Measurements from ENCODE around the gene CMPK2. TPM values are rescaled to one million over a fixed set of nuclear protein-coding genes. Genes with fewer than 3 reads are reported as not detected.
A peak's percentile ranks its signal among the peaks of the same experiment; 100 is the strongest.

Gene CMPK2, protein sequence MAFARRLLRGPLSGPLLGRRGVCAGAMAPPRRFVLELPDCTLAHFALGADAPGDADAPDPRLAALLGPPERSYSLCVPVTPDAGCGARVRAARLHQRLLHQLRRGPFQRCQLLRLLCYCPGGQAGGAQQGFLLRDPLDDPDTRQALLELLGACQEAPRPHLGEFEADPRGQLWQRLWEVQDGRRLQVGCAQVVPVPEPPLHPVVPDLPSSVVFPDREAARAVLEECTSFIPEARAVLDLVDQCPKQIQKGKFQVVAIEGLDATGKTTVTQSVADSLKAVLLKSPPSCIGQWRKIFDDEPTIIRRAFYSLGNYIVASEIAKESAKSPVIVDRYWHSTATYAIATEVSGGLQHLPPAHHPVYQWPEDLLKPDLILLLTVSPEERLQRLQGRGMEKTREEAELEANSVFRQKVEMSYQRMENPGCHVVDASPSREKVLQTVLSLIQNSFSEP
- 10 to 100 TPM in 1 of 3 donors, 1 to 10 TPM in 2; 5.8 to 11.4 (median 8.6) TPM for total RNA-seq
- total RNA-seq (2013) = 8.1 TPM

DNA sequence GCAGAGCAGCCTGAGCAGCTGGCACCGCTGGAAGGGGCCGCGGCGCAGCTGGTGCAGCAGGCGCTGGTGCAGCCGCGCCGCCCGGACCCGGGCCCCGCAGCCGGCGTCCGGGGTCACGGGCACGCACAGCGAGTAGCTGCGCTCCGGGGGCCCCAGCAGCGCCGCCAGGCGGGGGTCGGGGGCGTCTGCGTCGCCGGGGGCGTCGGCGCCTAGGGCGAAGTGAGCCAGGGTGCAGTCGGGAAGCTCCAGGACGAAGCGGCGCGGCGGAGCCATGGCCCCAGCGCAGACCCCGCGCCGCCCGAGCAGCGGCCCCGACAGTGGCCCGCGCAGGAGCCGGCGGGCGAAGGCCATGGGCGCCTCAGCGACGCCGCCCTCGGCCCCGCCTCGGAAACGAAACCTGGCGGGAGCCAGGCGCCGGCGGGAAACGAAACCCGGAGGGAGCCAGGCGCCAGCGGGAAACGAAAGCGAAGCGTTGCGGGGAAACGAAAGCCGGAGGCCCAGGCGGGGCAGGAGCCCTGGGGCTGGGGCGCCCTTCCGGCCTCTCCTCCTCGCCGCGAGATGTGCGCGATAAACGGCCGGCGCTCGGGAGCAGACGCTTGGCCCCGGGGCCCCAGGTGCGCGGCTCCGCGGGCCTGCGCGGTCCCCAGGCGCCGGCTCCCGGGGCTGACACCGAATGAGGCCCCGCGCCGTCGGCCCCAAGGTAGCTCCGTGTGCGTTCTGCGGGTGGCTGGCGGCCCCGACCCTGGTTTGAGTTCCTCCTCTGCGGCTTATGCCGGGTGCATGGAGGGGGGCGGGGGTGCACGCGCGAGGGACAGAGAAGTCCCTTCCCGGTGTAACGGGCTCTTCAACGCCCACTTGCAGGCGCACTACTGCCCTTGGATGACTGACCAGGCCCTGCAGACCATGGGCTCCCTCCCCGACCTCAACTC lies at the start of gene CMPK2:
TSS of gene CMPK2 (minus strand) at position 562 of the 929 bp plus-strand sequence. CDS start at position 351, 211 bp downstream.
- Mint-ChIP-seq H3K27me3 (ENCODE audit: low read depth in 2 of 2) (no peaks in the 10 kb centered on the region), H3K4me1 (peaks cover 22 to 32% of the 10 kb centered on the region in 2 donors)

DNA sequence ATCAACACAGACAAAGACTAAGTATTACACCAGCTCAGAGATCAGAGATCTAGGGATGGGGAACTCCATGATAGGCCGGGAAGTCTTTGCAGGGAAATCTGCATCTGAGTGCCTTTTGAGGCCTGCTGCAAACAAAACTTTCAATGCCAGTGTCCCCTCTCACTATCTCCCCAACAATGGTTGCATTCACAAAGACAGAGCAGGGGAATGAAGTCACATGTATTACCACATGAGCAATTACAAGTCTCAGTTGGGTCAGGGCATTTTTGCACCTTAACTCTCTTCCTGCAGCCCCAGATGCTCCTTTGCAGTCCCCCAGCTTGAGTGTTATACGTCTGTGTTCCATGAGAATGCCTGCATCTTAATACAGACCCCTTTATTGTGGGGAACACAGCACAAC lies 49.7 kb upstream of the CMPK2 start:
- peaks cover 40 to 67% of the 10 kb centered on the region in 2 donors for H3K4me1 Mint-ChIP-seq

More for the DNA sequence above, at the start of gene CMPK2:
- TF ChIP-seq, protein P1, sequence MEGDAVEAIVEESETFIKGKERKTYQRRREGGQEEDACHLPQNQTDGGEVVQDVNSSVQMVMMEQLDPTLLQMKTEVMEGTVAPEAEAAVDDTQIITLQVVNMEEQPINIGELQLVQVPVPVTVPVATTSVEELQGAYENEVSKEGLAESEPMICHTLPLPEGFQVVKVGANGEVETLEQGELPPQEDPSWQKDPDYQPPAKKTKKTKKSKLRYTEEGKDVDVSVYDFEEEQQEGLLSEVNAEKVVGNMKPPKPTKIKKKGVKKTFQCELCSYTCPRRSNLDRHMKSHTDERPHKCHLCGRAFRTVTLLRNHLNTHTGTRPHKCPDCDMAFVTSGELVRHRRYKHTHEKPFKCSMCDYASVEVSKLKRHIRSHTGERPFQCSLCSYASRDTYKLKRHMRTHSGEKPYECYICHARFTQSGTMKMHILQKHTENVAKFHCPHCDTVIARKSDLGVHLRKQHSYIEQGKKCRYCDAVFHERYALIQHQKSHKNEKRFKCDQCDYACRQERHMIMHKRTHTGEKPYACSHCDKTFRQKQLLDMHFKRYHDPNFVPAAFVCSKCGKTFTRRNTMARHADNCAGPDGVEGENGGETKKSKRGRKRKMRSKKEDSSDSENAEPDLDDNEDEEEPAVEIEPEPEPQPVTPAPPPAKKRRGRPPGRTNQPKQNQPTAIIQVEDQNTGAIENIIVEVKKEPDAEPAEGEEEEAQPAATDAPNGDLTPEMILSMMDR (IDR thresholded peaks at IDR 0.05) = no peak
- peak; percentile 64 to 89 for DNase-seq
- peak within 1 kb of the TSS; percentile 58 to 88 for H3K27ac Mint-ChIP-seq
- Histone ChIP-seq H3K9me3 (ENCODE audit: control insufficient read depth, insufficient read depth, low read length) (no peaks in the 10 kb centered on the region), H3K36me3 (ENCODE audit: control insufficient read depth, insufficient read depth, low read length) (peaks cover 12% of the 10 kb centered on the region), H3K27me3 (ENCODE audit: control insufficient read depth, insufficient read depth, low read length) (no peaks in the 10 kb centered on the region), H3K4me3 (ENCODE audit: low read length) (peak within 1 kb of the TSS; percentile 62), H3K27ac (ENCODE audit: low read length) (peak within 1 kb of the TSS; percentile 24), H3K4me1 (ENCODE audit: control insufficient read depth, insufficient read depth, low read length) (peaks cover 17% of the 10 kb centered on the region)
- WGBS (ENCODE audit: insufficient coverage) = under 1% methylated on average over 115 of the region's 115 CpGs
- H3K36me3 Mint-ChIP-seq = peaks cover 2% of the 10 kb centered on the region
- ATAC-seq = peak; percentile 78 to 82 (median 80)
- intact Hi-C loops (cut with micrococcal nuclease) = loop anchor here (1.0 kb wide), 1 partner anchor 12 kb away; the partner anchor contains the start of gene RSAD2
- H3K4me3 Mint-ChIP-seq = peak within 1 kb of the TSS; percentile 94
- H3K9me3 Mint-ChIP-seq = no peaks in the 10 kb centered on the region

DNA sequence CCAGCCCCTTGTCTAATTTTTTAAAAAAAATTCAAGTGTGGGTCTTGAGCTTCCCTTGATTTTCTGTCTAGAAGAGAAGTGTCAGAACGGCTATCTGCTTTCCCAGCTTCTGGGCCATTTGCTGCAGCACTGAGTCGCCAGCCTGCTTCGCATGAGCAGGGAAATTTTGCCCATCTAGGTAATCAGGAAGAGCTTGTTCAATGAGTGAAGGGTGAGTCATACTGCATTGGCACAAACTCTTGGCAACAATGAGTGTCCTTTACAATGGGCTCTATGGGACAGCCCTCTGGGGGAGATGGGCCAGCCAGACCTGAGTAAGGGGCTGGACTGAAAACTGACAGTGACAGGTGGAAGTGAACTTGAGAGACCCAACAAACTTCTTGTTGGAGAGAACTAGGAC lies 49.1 kb upstream of the CMPK2 start:
- Histone ChIP-seq H3K9me3 (ENCODE audit: control insufficient read depth, insufficient read depth, low read length) (peaks cover 5% of the 10 kb centered on the region), H3K27me3 (ENCODE audit: control insufficient read depth, insufficient read depth, low read length) (no peaks in the 10 kb centered on the region), H3K4me1 (ENCODE audit: control insufficient read depth, insufficient read depth, low read length) (peaks cover 52% of the 10 kb centered on the region), H3K36me3 (ENCODE audit: control insufficient read depth, insufficient read depth, low read length) (no peaks in the 10 kb centered on the region), H3K27ac (ENCODE audit: low read length) (no peak overlapping the region), H3K4me3 (ENCODE audit: low read length) (no peak overlapping the region)
- H3K36me3 Mint-ChIP-seq = no peaks in the 10 kb centered on the region
- no peak for ATAC-seq
- TF ChIP-seq, protein P1 (IDR thresholded peaks at IDR 0.05) = no peak
- peaks cover 6 to 7% of the 10 kb centered on the region in 2 donors for H3K27me3 Mint-ChIP-seq (ENCODE audit: low read depth in 2 of 2)
- peak overlapping the region; percentile 14 for H3K4me3 Mint-ChIP-seq
- no peak overlapping the region for H3K27ac Mint-ChIP-seq
- WGBS (ENCODE audit: insufficient coverage) = 91% methylated on average over 3 of the region's 3 CpGs
- H3K4me1 Mint-ChIP-seq = peaks cover 44 to 67% of the 10 kb centered on the region in 2 donors
- intact Hi-C loops (cut with micrococcal nuclease) = loop anchor here (5.0 kb wide), 1 partner anchor 82 kb away; no protein-coding TSS in a partner anchor
- DNase-seq = no peak
- H3K9me3 Mint-ChIP-seq = no peaks in the 10 kb centered on the region

More for the DNA sequence above, 49.7 kb upstream of the CMPK2 start:
- H3K27ac ChIP-seq (ENCODE audit: low read length) = no peak overlapping the region
- ATAC-seq (no peak), DNase-seq (no peak)
- TF ChIP-seq, protein P1 (IDR thresholded peaks at IDR 0.05) = no peak
- peaks cover 51% of the 10 kb centered on the region for H3K4me1 ChIP-seq (ENCODE audit: control insufficient read depth, insufficient read depth, low read length)
- WGBS (ENCODE audit: insufficient coverage) = 96% methylated on average over 2 of the region's 2 CpGs
- no peaks in the 10 kb centered on the region for H3K36me3 ChIP-seq (ENCODE audit: control insufficient read depth, insufficient read depth, low read length)
- H3K4me3 Mint-ChIP-seq = peak overlapping the region; percentile 64
- H3K27me3 Mint-ChIP-seq (ENCODE audit: low read depth in 2 of 2) = peaks cover 6 to 7% of the 10 kb centered on the region in 2 donors
- H3K4me3 ChIP-seq (ENCODE audit: low read length) = no peak overlapping the region
- H3K27me3 ChIP-seq (ENCODE audit: control insufficient read depth, insufficient read depth, low read length) = no peaks in the 10 kb centered on the region
- intact Hi-C loops (cut with micrococcal nuclease) = no loop called here
- H3K9me3 ChIP-seq (ENCODE audit: control insufficient read depth, insufficient read depth, low read length) = peaks cover 5% of the 10 kb centered on the region
- no peaks in the 10 kb centered on the region for H3K9me3 Mint-ChIP-seq
- no peak overlapping the region for H3K27ac Mint-ChIP-seq
- H3K36me3 Mint-ChIP-seq = no peaks in the 10 kb centered on the region
